ENCODE data around the gene THSD7B.

The THSD7B gene

DNA sequence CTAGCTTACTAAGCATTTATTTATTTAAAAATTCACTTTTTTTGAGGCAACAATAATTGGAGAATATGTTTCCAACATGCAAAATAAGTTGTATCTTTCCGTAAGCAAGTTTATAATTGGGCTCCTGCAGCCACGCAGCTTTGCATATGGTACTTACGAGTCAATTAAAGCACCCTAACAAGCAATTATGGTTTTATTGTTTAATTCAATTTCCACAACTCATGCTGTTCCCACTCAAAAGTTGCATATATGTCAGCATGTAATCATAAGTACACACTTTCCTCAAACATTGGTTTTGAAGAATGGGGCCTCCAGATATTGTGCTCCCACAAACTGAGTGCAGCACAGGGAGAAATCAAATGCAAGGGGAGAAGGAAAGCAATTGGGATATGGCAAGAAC is 613.8 kb downstream of the THSD7B start:
- no peak overlapping the region for H3K4me3 ChIP-seq (ENCODE audit: low read depth, low read length)
- TF ChIP-seq, protein P1, sequence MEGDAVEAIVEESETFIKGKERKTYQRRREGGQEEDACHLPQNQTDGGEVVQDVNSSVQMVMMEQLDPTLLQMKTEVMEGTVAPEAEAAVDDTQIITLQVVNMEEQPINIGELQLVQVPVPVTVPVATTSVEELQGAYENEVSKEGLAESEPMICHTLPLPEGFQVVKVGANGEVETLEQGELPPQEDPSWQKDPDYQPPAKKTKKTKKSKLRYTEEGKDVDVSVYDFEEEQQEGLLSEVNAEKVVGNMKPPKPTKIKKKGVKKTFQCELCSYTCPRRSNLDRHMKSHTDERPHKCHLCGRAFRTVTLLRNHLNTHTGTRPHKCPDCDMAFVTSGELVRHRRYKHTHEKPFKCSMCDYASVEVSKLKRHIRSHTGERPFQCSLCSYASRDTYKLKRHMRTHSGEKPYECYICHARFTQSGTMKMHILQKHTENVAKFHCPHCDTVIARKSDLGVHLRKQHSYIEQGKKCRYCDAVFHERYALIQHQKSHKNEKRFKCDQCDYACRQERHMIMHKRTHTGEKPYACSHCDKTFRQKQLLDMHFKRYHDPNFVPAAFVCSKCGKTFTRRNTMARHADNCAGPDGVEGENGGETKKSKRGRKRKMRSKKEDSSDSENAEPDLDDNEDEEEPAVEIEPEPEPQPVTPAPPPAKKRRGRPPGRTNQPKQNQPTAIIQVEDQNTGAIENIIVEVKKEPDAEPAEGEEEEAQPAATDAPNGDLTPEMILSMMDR (IDR thresholded peaks at IDR 0.05; ENCODE audit: borderline replicate concordance, insufficient read depth, low read depth, low read length) = no peak

DNA sequence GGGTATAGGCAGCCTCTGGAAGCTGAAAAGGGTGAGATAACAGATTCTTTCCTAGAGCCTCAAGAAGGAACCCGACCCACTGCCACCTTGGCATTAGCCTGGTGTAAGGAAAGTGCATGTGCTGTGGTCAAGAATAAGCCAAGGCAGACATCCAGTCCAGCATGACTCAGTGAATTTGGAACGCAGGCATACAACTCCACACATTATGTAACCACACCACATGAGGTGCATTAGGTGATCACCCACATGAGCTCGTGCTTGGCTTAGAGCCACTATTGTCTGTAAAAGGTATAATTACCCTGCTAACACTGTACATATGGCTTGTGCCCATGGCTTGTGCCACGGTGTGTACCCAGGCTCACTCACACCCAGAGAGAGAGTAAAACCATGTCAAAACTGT is 615.3 kb downstream of the THSD7B start:
- TF ChIP-seq, protein P1 (IDR thresholded peaks at IDR 0.05; ENCODE audit: borderline replicate concordance, insufficient read depth, low read depth, low read length) = no peak

DNA sequence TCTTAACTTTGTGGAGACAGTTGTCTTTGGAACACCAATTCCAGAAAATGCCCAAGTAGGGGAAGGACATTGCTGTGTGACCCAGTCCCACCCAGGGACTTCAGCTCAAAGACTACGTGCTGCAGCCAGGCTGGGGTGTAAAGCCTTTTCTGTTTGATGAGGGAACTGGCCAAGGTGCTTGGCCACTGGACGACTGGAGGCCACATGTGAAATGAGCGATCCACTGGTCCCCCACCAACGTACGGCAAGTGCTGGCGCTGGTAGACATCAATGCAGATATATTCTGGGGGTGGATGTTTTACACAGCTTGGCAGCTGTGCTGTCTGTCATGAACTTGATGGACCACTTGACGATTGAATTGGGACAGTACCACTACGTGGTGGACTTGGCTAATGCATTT is 616.4 kb downstream of the THSD7B start:
- TF ChIP-seq, protein P1 (IDR thresholded peaks at IDR 0.05; ENCODE audit: borderline replicate concordance, insufficient read depth, low read depth, low read length) = no peak
- H3K4me3 ChIP-seq (ENCODE audit: low read depth, low read length) = no peak overlapping the region

More for the DNA sequence above, 615.3 kb downstream of the THSD7B start:
- no peak overlapping the region for H3K4me3 ChIP-seq (ENCODE audit: low read depth, low read length)

DNA sequence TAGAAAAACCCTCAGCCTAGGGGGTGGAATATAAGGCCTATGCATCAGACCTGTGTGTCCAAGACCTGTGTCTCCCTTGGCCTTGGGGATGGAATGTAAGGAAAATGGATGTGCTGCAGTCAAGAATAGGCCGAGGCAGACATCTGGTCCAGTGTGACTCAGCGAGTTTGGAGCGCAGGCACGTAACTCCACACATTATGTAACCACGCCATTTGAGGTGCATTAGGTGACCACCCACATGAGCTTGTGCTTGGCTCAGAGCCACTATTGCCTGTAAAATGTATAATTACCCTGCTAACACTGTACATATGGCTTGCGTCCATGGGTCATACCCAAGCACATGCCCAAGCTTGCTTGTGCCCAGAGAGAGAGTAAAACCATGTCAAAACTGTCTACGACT is 618.0 kb downstream of the THSD7B start:
- no peak overlapping the region for H3K4me3 ChIP-seq (ENCODE audit: low read depth, low read length)
- TF ChIP-seq, protein P1 (IDR thresholded peaks at IDR 0.05; ENCODE audit: borderline replicate concordance, insufficient read depth, low read depth, low read length) = no peak

DNA sequence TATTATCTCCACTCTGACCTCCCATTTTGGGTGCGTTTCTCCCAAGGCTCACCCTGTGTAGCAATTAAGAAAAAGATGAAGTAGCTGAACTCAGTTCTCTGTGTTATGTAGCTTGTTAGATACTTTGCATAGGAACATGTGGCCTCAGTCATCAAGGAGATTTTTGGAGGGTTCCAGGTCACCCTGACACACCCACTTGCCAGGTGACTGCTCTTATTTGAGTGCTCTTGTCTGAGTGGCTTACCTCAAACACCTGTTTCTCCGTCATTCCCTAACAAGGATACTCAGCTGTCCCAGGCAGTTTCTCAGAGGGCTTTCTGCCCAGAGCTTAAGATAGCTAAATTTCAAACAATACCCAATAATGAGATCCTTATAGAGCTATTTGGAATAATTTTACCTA is 621.7 kb downstream of the THSD7B start:
- no peak overlapping the region for H3K4me3 ChIP-seq (ENCODE audit: low read depth, low read length)
- TF ChIP-seq, protein P1 (IDR thresholded peaks at IDR 0.05; ENCODE audit: borderline replicate concordance, insufficient read depth, low read depth, low read length) = no peak

DNA sequence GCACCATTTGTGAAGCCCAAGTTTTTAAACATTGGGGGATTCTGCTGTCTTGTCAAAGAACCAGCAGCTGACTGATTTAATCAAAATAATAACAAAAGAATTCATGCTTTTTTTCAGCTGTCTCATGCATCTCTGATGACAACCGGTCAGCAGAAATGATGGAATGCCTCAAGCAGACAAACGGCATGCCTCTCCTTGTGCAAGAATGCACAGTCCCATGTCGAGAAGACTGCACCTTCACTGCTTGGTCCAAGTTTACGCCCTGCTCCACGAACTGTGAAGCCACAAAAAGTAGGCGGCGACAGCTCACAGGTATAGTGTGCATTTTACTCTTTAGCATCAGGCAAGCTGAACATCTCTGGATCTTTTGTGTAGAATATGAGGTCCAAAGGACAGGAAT is 640.2 kb downstream of the THSD7B start:
- TF ChIP-seq, protein P1 (IDR thresholded peaks at IDR 0.05; ENCODE audit: borderline replicate concordance, insufficient read depth, low read depth, low read length) = no peak
- H3K4me3 ChIP-seq (ENCODE audit: low read depth, low read length) = no peak overlapping the region

DNA sequence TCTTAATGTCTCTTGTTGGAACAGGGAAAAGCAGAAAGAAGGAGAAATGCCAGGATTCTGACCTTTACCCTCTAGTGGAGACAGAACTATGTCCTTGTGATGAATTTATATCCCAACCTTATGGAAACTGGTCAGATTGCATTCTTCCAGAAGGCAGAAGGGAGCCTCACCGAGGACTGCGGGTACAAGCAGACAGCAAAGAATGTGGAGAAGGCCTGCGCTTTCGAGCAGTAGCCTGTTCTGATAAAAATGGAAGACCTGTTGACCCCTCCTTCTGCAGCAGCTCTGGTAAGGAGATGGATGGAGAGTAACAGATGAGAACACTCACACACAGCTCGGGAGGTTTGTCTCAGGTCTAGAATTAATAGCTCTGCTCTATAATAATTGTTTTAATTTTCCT is 646.2 kb downstream of the THSD7B start:
- H3K4me3 ChIP-seq (ENCODE audit: low read depth, low read length) = no peak overlapping the region
- TF ChIP-seq, protein P1 (IDR thresholded peaks at IDR 0.05; ENCODE audit: borderline replicate concordance, insufficient read depth, low read depth, low read length) = no peak
